GM13977 (cell line): ENCODE results near the gene HAUS7.

Source experiments
- DNase-seq: peaks from one replicate; pipeline ENCODE4 v3.0.0; 2012; ENCODE audit warnings: low spot score
- in situ Hi-C: fragments of 300-500 bp; cut with MboI; formaldehyde crosslinking; loops from one replicate; pipeline ENCODE4 v1.12.0; 2022; ENCODE audit warnings: low sequenced_read_pairs, low pct_unique_long_range_greater_than_20kb, mixed read lengths, inconsistent platforms; ENCODE audit not compliant: unreplicated experiment
- TF ChIP-seq, protein P1 (sequence below): IDR thresholded peaks from 2 replicates; pipeline ENCODE4 v1.5.1; 2012; ENCODE audit warnings: mild to moderate bottlenecking, control low read depth; ENCODE audit not compliant: insufficient read depth; ENCODE audit errors: extremely low read depth, missing control alignments

Gene HAUS7

DNA sequence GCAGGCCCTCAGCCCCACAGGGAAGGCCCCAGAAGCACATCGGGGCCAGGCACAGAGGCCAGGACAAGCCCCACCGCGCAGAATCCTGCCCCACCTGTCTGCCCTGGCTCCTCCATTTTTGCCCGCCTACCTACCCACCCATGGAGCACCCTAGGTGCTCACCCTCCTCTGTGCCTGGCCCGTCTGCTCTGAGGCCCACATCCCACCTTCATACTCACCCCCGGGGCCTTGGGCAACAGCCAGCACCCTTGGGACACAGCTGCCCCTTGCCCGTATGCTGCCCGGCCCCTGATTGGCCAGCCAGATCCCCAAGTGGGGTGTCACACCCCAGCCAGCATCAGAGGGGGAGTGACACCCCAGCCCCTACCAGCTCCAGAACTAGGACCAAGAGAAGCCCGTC is 13.7 kb downstream of the HAUS7 start:
- no peak for DNase-seq
- in situ Hi-C loops = no loop called here
- TF ChIP-seq, protein P1, sequence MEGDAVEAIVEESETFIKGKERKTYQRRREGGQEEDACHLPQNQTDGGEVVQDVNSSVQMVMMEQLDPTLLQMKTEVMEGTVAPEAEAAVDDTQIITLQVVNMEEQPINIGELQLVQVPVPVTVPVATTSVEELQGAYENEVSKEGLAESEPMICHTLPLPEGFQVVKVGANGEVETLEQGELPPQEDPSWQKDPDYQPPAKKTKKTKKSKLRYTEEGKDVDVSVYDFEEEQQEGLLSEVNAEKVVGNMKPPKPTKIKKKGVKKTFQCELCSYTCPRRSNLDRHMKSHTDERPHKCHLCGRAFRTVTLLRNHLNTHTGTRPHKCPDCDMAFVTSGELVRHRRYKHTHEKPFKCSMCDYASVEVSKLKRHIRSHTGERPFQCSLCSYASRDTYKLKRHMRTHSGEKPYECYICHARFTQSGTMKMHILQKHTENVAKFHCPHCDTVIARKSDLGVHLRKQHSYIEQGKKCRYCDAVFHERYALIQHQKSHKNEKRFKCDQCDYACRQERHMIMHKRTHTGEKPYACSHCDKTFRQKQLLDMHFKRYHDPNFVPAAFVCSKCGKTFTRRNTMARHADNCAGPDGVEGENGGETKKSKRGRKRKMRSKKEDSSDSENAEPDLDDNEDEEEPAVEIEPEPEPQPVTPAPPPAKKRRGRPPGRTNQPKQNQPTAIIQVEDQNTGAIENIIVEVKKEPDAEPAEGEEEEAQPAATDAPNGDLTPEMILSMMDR = no peak

DNA sequence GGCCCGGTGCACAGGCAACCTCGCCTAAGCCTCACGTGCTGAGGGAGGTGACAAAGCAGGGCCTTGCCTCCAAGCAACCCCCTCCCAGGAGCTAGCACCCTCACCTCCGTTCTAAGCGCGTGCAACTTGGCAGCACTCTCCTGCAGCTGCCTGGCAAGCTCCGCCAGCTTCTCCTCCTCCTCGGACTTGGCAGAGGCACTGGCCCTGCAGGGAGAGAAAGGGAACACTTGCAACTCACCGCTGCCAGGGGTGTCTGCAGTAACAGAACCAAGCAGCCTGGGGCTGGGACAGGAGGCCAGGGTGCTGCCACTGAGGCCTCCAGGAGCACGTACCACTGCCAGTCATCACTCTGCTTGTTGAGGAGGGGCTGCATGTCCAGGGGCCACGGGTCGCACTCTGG is 14.2 kb downstream of the HAUS7 start:
- no peak for DNase-seq
- TF ChIP-seq, protein P1 = no peak
- in situ Hi-C loops = no loop called here

DNA sequence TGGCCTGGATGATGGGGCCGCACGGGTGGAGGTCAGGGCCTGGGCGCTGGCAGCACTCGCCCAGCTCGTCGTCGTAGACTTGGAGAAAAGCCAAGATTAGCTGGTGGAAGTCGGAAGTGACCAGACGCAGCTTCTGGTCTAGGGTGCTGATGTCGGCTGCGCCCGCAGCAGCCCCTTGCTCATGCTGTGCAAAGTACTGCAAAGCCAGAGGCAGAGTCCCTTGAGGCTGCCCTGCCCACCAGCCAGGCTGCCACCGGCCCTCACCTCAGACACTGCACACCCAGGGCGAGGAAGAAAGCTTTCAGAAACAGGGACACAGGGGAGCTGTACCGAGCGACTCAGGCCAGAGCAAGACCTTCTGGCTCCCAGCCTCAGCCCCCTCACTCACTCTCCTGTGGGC is 14.8 kb downstream of the HAUS7 start:
- in situ Hi-C loops = no loop called here
- TF ChIP-seq, protein P1 = no peak

DNA sequence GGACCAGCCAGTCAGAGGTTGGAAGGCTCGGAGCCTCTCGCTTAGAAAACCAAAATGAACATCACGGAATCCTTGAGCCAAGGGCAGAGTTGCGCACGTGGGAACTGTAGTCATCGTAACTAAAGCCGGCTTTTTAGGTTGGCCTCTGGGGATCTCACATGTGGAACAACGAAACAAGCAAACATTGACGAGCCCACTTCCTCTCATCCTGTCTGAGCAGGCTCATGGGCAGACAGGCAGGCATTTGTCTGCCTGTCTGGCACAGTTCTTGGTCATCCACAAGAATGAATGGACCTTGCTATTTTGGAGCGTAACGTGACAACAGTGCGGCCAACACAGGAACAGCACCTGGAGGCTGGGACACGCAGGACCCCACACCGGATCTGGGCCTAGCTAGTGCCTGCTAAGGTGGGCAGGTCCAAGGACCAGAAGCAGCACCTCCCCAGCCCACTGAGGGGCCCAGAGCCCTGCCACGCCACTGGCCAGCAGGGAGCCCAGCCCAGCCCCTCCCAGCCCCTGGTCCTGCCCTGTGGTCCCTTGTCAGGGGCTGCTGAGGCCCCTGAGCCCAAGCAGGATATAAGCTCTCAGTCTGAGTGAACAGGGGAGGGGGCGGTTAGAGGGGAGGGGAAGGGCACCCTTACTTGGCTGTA is 15.3 kb downstream of the HAUS7 start:
- in situ Hi-C loops = no loop called here
- no peak for DNase-seq
- TF ChIP-seq, protein P1 = no peak

More for the DNA sequence above, 14.8 kb downstream of the HAUS7 start:
- no peak for DNase-seq

DNA sequence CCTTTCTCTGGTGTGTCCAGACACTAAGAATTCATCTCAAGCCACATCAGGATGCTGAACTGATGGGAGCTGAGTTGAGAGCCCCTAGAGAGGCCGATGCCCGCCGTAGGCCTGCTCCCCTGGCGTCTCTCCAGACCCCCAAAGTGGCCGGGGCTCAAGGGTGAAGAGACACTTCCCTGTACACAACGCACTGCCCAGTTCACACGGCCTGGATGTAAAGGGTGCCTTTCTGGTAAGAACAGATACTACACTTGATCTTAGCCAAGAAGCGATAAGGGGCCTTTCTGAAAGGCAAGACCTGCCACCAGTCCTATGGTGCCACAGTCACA is 19.5 kb downstream of the HAUS7 start:
- in situ Hi-C loops = no loop called here
- TF ChIP-seq, protein P1 = no peak
- no peak for DNase-seq

DNA sequence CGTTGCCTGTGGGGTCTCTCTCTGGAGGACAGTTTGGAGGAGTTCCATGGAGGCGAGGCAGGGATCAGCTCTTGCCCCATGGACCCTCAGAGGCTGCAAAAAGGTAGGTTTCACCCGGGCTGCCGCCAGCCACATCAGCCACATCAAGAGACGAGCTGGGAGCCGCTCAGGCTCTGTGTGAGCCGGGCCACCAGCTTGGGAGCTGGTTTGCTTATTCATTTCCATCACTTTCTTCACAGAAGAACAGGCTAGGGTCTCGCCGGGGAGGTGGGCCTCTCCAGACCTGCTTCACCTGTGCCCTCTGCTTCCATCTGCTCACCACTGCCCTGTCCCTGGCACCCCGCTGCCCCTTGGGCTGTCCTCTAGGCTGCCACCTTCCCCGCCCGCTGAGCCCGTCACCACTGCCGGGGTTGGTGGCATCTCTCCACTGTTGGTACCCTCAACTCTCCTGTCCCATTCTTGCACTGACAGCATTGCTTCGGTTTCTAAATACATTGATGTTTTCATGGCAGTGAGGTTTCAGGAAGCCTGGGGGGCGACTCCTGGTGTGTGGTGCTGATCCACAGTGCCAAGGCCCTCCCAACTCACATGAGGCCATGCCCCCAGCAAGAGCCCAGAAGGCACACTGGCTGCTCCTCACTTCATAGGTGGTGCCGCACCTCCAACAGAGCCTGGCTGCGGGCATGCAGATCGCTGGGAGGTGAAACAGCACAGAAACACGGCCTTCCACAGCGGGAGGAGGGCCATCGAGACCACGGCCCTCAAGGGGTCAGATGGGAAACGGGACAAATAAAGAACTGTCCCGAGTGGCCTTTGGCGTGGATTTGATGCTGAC is 20.0 kb downstream of the HAUS7 start:
- in situ Hi-C loops = no loop called here
- TF ChIP-seq, protein P1 = no peak
- no peak for DNase-seq
